Trophoblast cell (in vitro differentiated cells and primary cell): ENCODE data around the gene CAPN8.

ENCODE experiments used
- DNase-seq, 2 donors: peaks; one replicate each; pipeline ENCODE4 v3.0.0-alpha.2; 2016
- H2AFZ ChIP-seq: 2 replicates; pipeline ENCODE4 v1.6.1; 2013; ENCODE audit warnings: low read length, moderate library complexity, mild to moderate bottlenecking; ENCODE audit not compliant: insufficient read depth, poor library complexity
- H2AK5ac ChIP-seq: 2 replicates; pipeline ENCODE4 v1.6.1; 2013; ENCODE audit warnings: mild to moderate bottlenecking, low read length
- H2BK120ac ChIP-seq: 2 replicates; pipeline ENCODE4 v1.6.1; 2013; ENCODE audit warnings: low read length, mild to moderate bottlenecking, moderate library complexity; ENCODE audit not compliant: insufficient read depth, poor library complexity
- H2BK12ac ChIP-seq: 2 replicates; pipeline ENCODE4 v1.6.1; 2013; ENCODE audit warnings: mild to moderate bottlenecking, low read length, moderate library complexity
- H2BK5ac ChIP-seq: 2 replicates; pipeline ENCODE4 v1.6.1; 2013; ENCODE audit warnings: low read length, low read depth, moderate library complexity, mild to moderate bottlenecking; ENCODE audit not compliant: poor library complexity
- H3K14ac ChIP-seq: 2 replicates; pipeline ENCODE4 v1.6.1; 2013; ENCODE audit warnings: mild to moderate bottlenecking, low read length
- H3K18ac ChIP-seq: 2 replicates; pipeline ENCODE4 v1.6.1; 2013; ENCODE audit warnings: mild to moderate bottlenecking, low read length
- H3K23ac ChIP-seq: 2 replicates; pipeline ENCODE4 v1.6.1; 2013; ENCODE audit warnings: low read length
- H3K27ac ChIP-seq: 2 replicates; pipeline ENCODE4 v1.5.1; 2013; ENCODE audit warnings: low read depth, mild to moderate bottlenecking, inconsistent platforms, low read length, moderate library complexity
- H3K27me3 ChIP-seq: 2 replicates; pipeline ENCODE4 v1.6.1; 2013; ENCODE audit warnings: inconsistent platforms, mild to moderate bottlenecking, low read length, moderate library complexity; ENCODE audit not compliant: insufficient read depth
- H3K36me3 ChIP-seq, 2 experiments: 1 replicate in 1 of 2; 2 replicates in 1 of 2; pipeline ENCODE4 v1.6.1; 2013; ENCODE audit warnings: low read length in 2 of 2, mild to moderate bottlenecking in 2 of 2, moderate library complexity in 1 of 2; ENCODE audit not compliant: insufficient read depth in 2 of 2, control insufficient read depth in 1 of 2
- H3K4ac ChIP-seq: 2 replicates; pipeline ENCODE4 v1.6.1; 2013; ENCODE audit warnings: low read depth, mild to moderate bottlenecking, low read length, moderate library complexity
- H3K4me1 ChIP-seq, 2 experiments: 1 replicate in 1 of 2; 2 replicates in 1 of 2; pipeline ENCODE4 v1.6.1; 2013; ENCODE audit warnings: low read length in 2 of 2, mild to moderate bottlenecking in 2 of 2, moderate library complexity in 1 of 2; ENCODE audit not compliant: insufficient read depth in 2 of 2, control insufficient read depth in 1 of 2
- H3K4me2 ChIP-seq: 2 replicates; pipeline ENCODE4 v1.6.1; 2013; ENCODE audit warnings: inconsistent platforms, mild to moderate bottlenecking, low read length, moderate library complexity
- H3K4me3 ChIP-seq: 2 replicates; pipeline ENCODE4 v1.5.1; 2013; ENCODE audit warnings: mild to moderate bottlenecking, low read depth, low read length, inconsistent platforms
- H3K79me1 ChIP-seq: one replicate; pipeline ENCODE4 v1.6.1; 2013; ENCODE audit warnings: low read length
- H3K79me2 ChIP-seq: 2 replicates; pipeline ENCODE4 v1.6.1; 2013; ENCODE audit warnings: low read length, mild to moderate bottlenecking; ENCODE audit not compliant: control insufficient read depth, insufficient read depth, poor library complexity
- H3K9ac ChIP-seq: 2 replicates; pipeline ENCODE4 v1.6.1; 2013; ENCODE audit warnings: mild to moderate bottlenecking, low read length
- H3K9me3 ChIP-seq: 2 replicates; pipeline ENCODE4 v1.6.1; 2013; ENCODE audit warnings: low read depth, mild to moderate bottlenecking, control low read depth, inconsistent platforms, low read length; ENCODE audit not compliant: insufficient read depth
- H4K12ac ChIP-seq: 2 replicates; pipeline ENCODE4 v1.6.1; 2013; ENCODE audit warnings: low read depth, mild to moderate bottlenecking, low read length, moderate library complexity
- H4K8ac ChIP-seq: 2 replicates; pipeline ENCODE4 v1.6.1; 2013; ENCODE audit warnings: low read depth, mild to moderate bottlenecking, low read length, moderate library complexity
- H4K91ac ChIP-seq: one replicate; pipeline ENCODE4 v1.6.1; 2013; ENCODE audit warnings: low read depth, mild to moderate bottlenecking, low read length, moderate library complexity
- WGBS: extraction: QIAGEN DNeasy Blood & Tissue Kit; methylation state at CpG from one replicate; pipeline ENCODE4 v1.1.7; 2013; ENCODE audit warnings: missing lambda C conversion rate; ENCODE audit not compliant: insufficient read length, insufficient coverage; ENCODE audit errors: extremely low coverage; 5-methylcytosine and 5-hydroxymethylcytosine counted together

Gene CAPN8

DNA sequence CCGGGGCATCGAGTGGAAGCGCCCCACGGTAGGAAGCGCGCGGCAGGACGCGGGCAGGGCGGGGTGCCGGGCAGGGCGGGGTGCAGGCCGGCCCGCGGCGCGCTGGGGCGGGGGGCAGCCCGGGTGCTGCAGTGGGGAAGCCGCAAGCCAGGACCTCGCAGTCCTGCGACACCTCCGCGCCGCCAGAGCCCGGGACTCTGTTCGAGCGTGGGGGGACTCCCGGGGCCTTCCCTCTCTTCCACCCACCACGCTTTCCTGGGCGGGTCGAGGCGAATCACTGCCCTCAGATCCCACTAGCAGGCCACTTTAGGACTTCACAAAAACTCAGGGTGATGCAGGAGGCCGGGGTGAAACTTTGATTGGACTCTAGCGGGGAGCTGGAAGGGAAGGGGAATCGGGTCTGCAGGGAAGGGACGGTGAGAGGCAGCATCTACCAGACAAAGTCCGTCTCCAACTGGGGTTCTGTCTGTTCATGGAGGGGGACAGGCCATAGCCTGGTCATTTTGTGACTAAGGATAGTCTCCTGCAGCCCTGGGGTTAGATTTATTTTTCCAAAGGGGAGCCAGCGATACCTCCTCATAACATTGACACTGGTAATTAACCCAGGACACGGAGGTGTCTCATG, 47.5 kb upstream of the CAPN8 start:
- H3K14ac ChIP-seq, result peak overlapping the region; percentile 100
- peaks cover 15% of the 10 kb centered on the region for H3K79me2 ChIP-seq
- H4K8ac ChIP-seq, result peak overlapping the region; percentile 85
- peak overlapping the region; percentile 98 for H2AK5ac ChIP-seq
- H3K4me1 ChIP-seq, result peaks cover 24 to 40% of the 10 kb centered on the region in 2 experiments
- peak overlapping the region; percentile 83 for H2AFZ ChIP-seq
- peak overlapping the region; percentile 42 for H2BK12ac ChIP-seq
- H2BK5ac ChIP-seq, result peak overlapping the region; percentile 97
- peak overlapping the region; percentile 98 for H2BK120ac ChIP-seq
- H4K12ac ChIP-seq, result peak overlapping the region; percentile 95
- H3K36me3 ChIP-seq, result peaks cover 8 to 12% of the 10 kb centered on the region in 2 experiments
- no CpG with 5 or more reads among the region's 40 CpGs for WGBS
- peak overlapping the region; percentile 98 for H3K18ac ChIP-seq
- no peak for DNase-seq
- H3K4ac ChIP-seq, result peak overlapping the region; percentile 99
- no peaks in the 10 kb centered on the region for H3K9me3 ChIP-seq
- peak overlapping the region; percentile 67 for H3K4me2 ChIP-seq
- peak overlapping the region; percentile 91 for H3K9ac ChIP-seq
- peaks cover 28% of the 10 kb centered on the region for H3K79me1 ChIP-seq
- H4K91ac ChIP-seq, result peak overlapping the region; percentile 98
- peak overlapping the region; percentile 95 for H3K4me3 ChIP-seq
- H3K27ac ChIP-seq, result peak overlapping the region; percentile 91
- no peak overlapping the region for H3K23ac ChIP-seq
- no peaks in the 10 kb centered on the region for H3K27me3 ChIP-seq

DNA sequence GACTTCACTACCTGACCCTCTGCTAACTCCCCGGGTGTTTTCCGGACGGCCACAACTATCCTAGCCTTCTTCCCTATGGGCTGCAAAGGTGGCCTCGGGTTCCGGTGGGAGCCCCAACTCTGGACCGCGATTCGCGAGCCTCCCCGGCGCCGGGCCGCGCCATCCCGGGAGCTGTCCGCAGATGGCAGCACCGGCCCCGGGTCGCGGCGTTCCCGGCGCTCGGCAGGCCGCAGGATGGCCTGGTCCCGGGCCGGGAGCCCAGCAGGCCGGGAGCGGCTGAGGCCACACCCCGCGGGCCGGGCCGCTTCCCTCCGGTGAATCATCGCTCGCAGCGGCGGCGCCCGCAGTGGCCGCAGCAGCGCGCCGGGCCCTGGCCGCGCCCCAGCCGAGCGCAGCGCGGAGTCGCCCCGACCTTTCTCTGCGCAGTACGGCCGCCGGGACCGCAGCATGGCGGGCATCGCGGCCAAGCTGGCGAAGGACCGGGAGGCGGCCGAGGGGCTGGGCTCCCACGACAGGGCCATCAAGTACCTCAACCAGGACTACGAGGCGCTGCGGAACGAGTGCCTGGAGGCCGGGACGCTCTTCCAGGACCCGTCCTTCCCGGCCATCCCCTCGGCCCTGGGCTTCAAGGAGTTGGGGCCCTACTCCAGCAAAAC, 46.8 kb upstream of the CAPN8 start, which contains the start of gene CAPN2:
CAPN2 (plus strand) TSS at position 346 of the 656 bp plus-strand sequence; CDS start at position 448, 102 bp downstream.
- Histone ChIP-seq H3K79me2 (peaks cover 15% of the 10 kb centered on the region), H3K27me3 (no peaks in the 10 kb centered on the region), H3K36me3 (peaks cover 5 to 6% of the 10 kb centered on the region in 2 experiments), H4K12ac (peak within 1 kb of the TSS; percentile 95), H3K9ac (peak within 1 kb of the TSS; percentile 91), H3K4me2 (peak within 1 kb of the TSS; percentile 67), H4K91ac (peak within 1 kb of the TSS; percentile 98), H3K18ac (peak within 1 kb of the TSS; percentile 98), H3K4me3 (peak within 1 kb of the TSS; percentile 95), H2AFZ (peak within 1 kb of the TSS; percentile 83), H2BK120ac (peak within 1 kb of the TSS; percentile 98), H3K27ac (peak within 1 kb of the TSS; percentile 91), H3K23ac (no peak within 1 kb of the TSS), H3K9me3 (no peaks in the 10 kb centered on the region), H3K4me1 (peaks cover 24 to 40% of the 10 kb centered on the region in 2 experiments), H2AK5ac (peak within 1 kb of the TSS; percentile 98), H3K14ac (peak within 1 kb of the TSS; percentile 100), H3K79me1 (peaks cover 32% of the 10 kb centered on the region), H2BK12ac (peak within 1 kb of the TSS; percentile 63), H3K4ac (peak within 1 kb of the TSS; percentile 99), H4K8ac (peak within 1 kb of the TSS; percentile 85), H2BK5ac (peak within 1 kb of the TSS; percentile 97)
- DNase-seq, result peak; percentile 88 to 90
- no CpG with 5 or more reads among the region's 74 CpGs for WGBS

DNA sequence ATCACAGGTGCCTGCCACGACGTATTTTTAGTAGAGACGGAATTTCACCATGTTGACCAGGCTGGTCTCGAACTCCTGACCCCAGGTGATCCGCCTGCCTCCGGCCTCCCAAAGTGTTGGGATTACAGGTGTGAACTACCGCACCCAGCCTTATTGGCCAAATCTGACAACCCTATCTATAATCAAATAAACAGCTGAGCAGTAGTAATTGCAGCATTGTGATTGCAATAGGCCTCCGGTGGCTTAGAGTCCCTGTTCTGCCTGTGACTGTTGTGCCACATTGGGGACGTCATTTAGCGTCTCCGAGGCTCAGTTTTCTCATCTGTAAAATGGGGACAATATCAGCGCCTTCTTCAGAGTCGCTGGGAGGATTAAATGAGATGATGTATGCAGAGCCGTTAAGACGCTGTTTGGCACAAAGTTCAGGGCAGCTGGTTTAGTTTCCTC, 46.3 kb upstream of the CAPN8 start:
- no peak overlapping the region for H3K4me3 ChIP-seq
- peak overlapping the region; percentile 21 for H3K18ac ChIP-seq
- peaks cover 33% of the 10 kb centered on the region for H3K79me1 ChIP-seq
- peak overlapping the region; percentile 63 for H2BK12ac ChIP-seq
- no CpG with 5 or more reads among the region's 15 CpGs for WGBS
- peaks cover 2 to 6% of the 10 kb centered on the region in 2 experiments for H3K36me3 ChIP-seq
- no peaks in the 10 kb centered on the region for H3K9me3 ChIP-seq
- H2BK5ac ChIP-seq, result peak overlapping the region; percentile 7
- no peak overlapping the region for H3K4ac ChIP-seq
- no peak overlapping the region for H2AK5ac ChIP-seq
- no peak overlapping the region for H4K8ac ChIP-seq
- H4K12ac ChIP-seq, result no peak overlapping the region
- H3K4me1 ChIP-seq, result peaks cover 21 to 36% of the 10 kb centered on the region in 2 experiments
- no peaks in the 10 kb centered on the region for H3K27me3 ChIP-seq
- peak overlapping the region; percentile 69 for H3K9ac ChIP-seq
- H3K79me2 ChIP-seq, result peaks cover 15% of the 10 kb centered on the region
- peak overlapping the region; percentile 67 for H3K4me2 ChIP-seq
- H3K27ac ChIP-seq, result peak overlapping the region; percentile 24
- H2AFZ ChIP-seq, result no peak overlapping the region
- peak overlapping the region; percentile 3 for H2BK120ac ChIP-seq
- no peak for DNase-seq
- no peak overlapping the region for H3K14ac ChIP-seq
- no peak overlapping the region for H3K23ac ChIP-seq
- peak overlapping the region; percentile 3 for H4K91ac ChIP-seq

DNA sequence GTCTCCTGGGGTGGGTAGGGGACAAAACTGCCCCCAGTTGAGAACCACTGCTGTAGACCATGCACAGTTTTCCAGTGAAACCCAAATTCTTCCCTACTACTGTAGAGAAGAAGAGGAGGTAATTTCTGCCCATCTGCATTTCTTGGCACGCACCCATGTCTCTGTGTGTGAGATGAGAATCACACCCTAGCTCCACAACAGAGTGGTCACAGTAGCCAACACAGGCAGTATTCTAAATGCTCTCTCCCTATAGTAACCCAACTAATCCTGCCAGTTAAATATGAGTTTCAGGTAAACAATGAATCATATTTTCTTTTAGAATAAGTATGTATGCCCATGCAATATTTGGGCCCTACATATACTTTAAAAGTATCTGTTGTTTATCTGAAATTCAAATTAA, 45.7 kb upstream of the CAPN8 start:
- H3K18ac ChIP-seq, result no peak overlapping the region
- no peak overlapping the region for H3K4ac ChIP-seq
- peaks cover 38% of the 10 kb centered on the region for H3K79me1 ChIP-seq
- no peak overlapping the region for H3K14ac ChIP-seq
- no peaks in the 10 kb centered on the region for H3K9me3 ChIP-seq
- no peak overlapping the region for H3K4me2 ChIP-seq
- DNase-seq, result no peak
- H2BK5ac ChIP-seq, result no peak overlapping the region
- no peak overlapping the region for H4K12ac ChIP-seq
- no peak overlapping the region for H3K4me3 ChIP-seq
- peaks cover 19 to 35% of the 10 kb centered on the region in 2 experiments for H3K4me1 ChIP-seq
- H3K27me3 ChIP-seq, result no peaks in the 10 kb centered on the region
- no CpG with 5 or more reads among the region's 1 CpG for WGBS
- H3K36me3 ChIP-seq, result peaks cover 0 to under 1% of the 10 kb centered on the region in 2 experiments
- H2BK12ac ChIP-seq, result no peak overlapping the region
- H3K23ac ChIP-seq, result no peak overlapping the region
- no peak overlapping the region for H2BK120ac ChIP-seq
- H3K79me2 ChIP-seq, result peaks cover 12% of the 10 kb centered on the region
- no peak overlapping the region for H2AK5ac ChIP-seq
- H4K91ac ChIP-seq, result no peak overlapping the region
- no peak overlapping the region for H2AFZ ChIP-seq
- no peak overlapping the region for H3K9ac ChIP-seq
- H4K8ac ChIP-seq, result no peak overlapping the region
- no peak overlapping the region for H3K27ac ChIP-seq
